PC-3 (cell line): ENCODE data around the gene C1QTNF3.

ENCODE experiments used
- CTCF ChIP-seq: fragments of 300-600 bp; sonication (generic); conservative IDR thresholded peaks from 2 replicates; pipeline ENCODE4 v1.5.1; 2017; ENCODE audit warnings: antibody characterized with exemption, low read depth, mild to moderate bottlenecking, low read length
- EZH2 ChIP-seq: fragments of 300-600 bp; sonication (generic); IDR thresholded peaks from one replicate; pipeline ENCODE4 v1.6.1; 2017; ENCODE audit warnings: antibody characterized with exemption, mild to moderate bottlenecking, low read length; ENCODE audit not compliant: unreplicated experiment
- EZH2phosphoT487 ChIP-seq: fragments of 300-600 bp; sonication (generic); IDR thresholded peaks from 2 replicates; pipeline ENCODE4 v1.6.1; 2018; ENCODE audit warnings: mild to moderate bottlenecking, antibody characterized with exemption, low read length, borderline replicate concordance

GRCh38 chr5:34007621-34008600, 35.1 kb downstream of the C1QTNF3 start, which contains the start of gene AMACR:
- TF ChIP-seq CTCF (no peak), EZH2 (no peak), EZH2phosphoT487 (peak; percentile 75)
